Glomerular visceral epithelial cell (primary cell): ENCODE results near the gene PRKD3.
"Not testable (repeated sequence)": the region's sequence is repeated elsewhere in the genome, so short reads cannot be mapped to it uniquely, and the experiment has no call there.

Source experiments
- DNase-seq: peaks from one replicate; pipeline ENCODE4 v3.0.0-alpha.2; 2016; ENCODE audit errors: extremely low spot score

Gene PRKD3

GRCh38 chr2:37316181-37316580 lies 8.5 kb downstream of the PRKD3 start:
- DNase-seq, result no peak

- DNase-seq, result no peak
Observed at GRCh38 chr2:37315364-37315763, 9.3 kb downstream of the PRKD3 start.

- no peak for DNase-seq
Observed at GRCh38 chr2:37307500-37307899, 17.1 kb downstream of the PRKD3 start.

- no peak for DNase-seq
Observed at GRCh38 chr2:37306024-37306423, 18.6 kb downstream of the PRKD3 start.

- DNase-seq, result no peak
Observed at GRCh38 chr2:37302701-37303252, 21.9 kb downstream of the PRKD3 start.

- no peak for DNase-seq
Observed at GRCh38 chr2:37301408-37301807, 23.2 kb downstream of the PRKD3 start.

GRCh38 chr2:37300578-37300977 lies 24.1 kb downstream of the PRKD3 start:
- no peak for DNase-seq

GRCh38 chr2:37300146-37300545 lies 24.5 kb downstream of the PRKD3 start:
- DNase-seq, result no peak

- no peak for DNase-seq
Observed at GRCh38 chr2:37297632-37298031, 27.0 kb downstream of the PRKD3 start.

GRCh38 chr2:37295469-37296073 lies 29.1 kb downstream of the PRKD3 start:
- no peak for DNase-seq

- DNase-seq, result not testable (repeated sequence)
Observed at GRCh38 chr2:37294858-37295257, 29.8 kb downstream of the PRKD3 start.

- no peak for DNase-seq
Observed at GRCh38 chr2:37291680-37292079, 33.0 kb downstream of the PRKD3 start.

- peak; percentile 3 for DNase-seq
Observed at GRCh38 chr2:37287966-37288365, 36.7 kb downstream of the PRKD3 start.

- no peak for DNase-seq
Observed at GRCh38 chr2:37284381-37284780, 40.3 kb downstream of the PRKD3 start.

GRCh38 chr2:37283207-37283606 lies 41.4 kb downstream of the PRKD3 start:
- peak; percentile 67 for DNase-seq

- DNase-seq, result peak; percentile 1
Observed at GRCh38 chr2:37282746-37283145, 41.9 kb downstream of the PRKD3 start.

- DNase-seq, result no peak
Observed at GRCh38 chr2:37281916-37282315, 42.7 kb downstream of the PRKD3 start.

- no peak for DNase-seq
Observed at GRCh38 chr2:37276291-37276690, 48.3 kb downstream of the PRKD3 start.
